HG02571 (cell line): ENCODE results near the gene RTP2.

Source experiments
- ATAC-seq: cut with Tn5 transposase; IDR thresholded peaks from one replicate; pipeline ENCODE4 v1.9.1; 2021; ENCODE audit warnings: mild to moderate bottlenecking, moderate library complexity; ENCODE audit not compliant: unreplicated experiment

The RTP2 gene

GRCh38 chr3:187739094-187739560 lies 36.8 kb upstream of the RTP2 start:
- no peak for ATAC-seq

- ATAC-seq, result peak; percentile 48
These were observed 36.2 kb upstream of the RTP2 start for GRCh38 chr3:187738331-187739093.

- no peak for ATAC-seq
These were observed 35.6 kb upstream of the RTP2 start for GRCh38 chr3:187738071-187738330.

- no peak for ATAC-seq
These were observed 35.2 kb upstream of the RTP2 start for GRCh38 chr3:187737368-187738070.

- ATAC-seq, result no peak
These were observed 34.6 kb upstream of the RTP2 start for GRCh38 chr3:187737006-187737367.

GRCh38 chr3:187736418-187736871 lies 34.1 kb upstream of the RTP2 start:
- ATAC-seq, result no peak

GRCh38 chr3:187735837-187736236 lies 33.5 kb upstream of the RTP2 start:
- no peak for ATAC-seq

GRCh38 chr3:187735383-187735782 lies 33.0 kb upstream of the RTP2 start:
- ATAC-seq, result no peak

- no peak for ATAC-seq
These were observed 32.5 kb upstream of the RTP2 start for GRCh38 chr3:187734841-187735240.

GRCh38 chr3:187733371-187733770 lies 31.0 kb upstream of the RTP2 start:
- ATAC-seq, result no peak

GRCh38 chr3:187729598-187729997 lies 27.2 kb upstream of the RTP2 start:
- no peak for ATAC-seq

GRCh38 chr3:187728940-187729583 lies 26.7 kb upstream of the RTP2 start:
- no peak for ATAC-seq

GRCh38 chr3:187728248-187728647 lies 25.9 kb upstream of the RTP2 start:
- ATAC-seq, result no peak

GRCh38 chr3:187726564-187726963 lies 24.2 kb upstream of the RTP2 start:
- no peak for ATAC-seq

GRCh38 chr3:187725653-187726370 lies 23.5 kb upstream of the RTP2 start:
- ATAC-seq, result no peak

GRCh38 chr3:187725224-187725623 lies 22.9 kb upstream of the RTP2 start:
- ATAC-seq, result no peak

GRCh38 chr3:187722206-187722612 lies 19.9 kb upstream of the RTP2 start:
- no peak for ATAC-seq

GRCh38 chr3:187721055-187721454 lies 18.7 kb upstream of the RTP2 start:
- no peak for ATAC-seq

GRCh38 chr3:187720337-187720670 lies 17.9 kb upstream of the RTP2 start:
- no peak for ATAC-seq

GRCh38 chr3:187719628-187720336 lies 17.4 kb upstream of the RTP2 start:
- ATAC-seq, result no peak

GRCh38 chr3:187718802-187719201 lies 16.4 kb upstream of the RTP2 start:
- ATAC-seq, result no peak
